ENCODE measurements around the gene LRFN2.

DNA sequence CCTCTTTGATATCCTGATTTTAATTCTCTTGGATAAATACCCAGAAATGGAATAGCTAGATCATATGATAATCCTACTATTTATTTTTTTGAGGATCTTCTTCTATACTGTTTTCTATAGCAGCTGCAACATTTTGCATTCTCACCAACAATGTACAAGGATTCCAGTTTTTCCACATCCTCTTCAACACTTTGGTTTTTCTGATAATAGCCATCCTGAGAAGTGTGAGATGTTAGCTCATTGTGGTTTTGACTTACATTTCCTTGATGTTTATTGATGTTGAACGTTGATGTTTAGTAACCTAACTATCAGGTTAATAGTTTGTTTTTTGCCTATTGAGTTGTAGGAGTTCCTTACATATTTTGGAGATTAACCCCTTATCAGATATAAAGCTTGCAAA, 217.3 kb downstream of the LRFN2 start:
- TF ChIP-seq POLR2A (IDR thresholded peaks at IDR 0.05) (no peak), POLR2AphosphoS5 (IDR thresholded peaks at IDR 0.05) (no peak)
- TF ChIP-seq, protein P1, sequence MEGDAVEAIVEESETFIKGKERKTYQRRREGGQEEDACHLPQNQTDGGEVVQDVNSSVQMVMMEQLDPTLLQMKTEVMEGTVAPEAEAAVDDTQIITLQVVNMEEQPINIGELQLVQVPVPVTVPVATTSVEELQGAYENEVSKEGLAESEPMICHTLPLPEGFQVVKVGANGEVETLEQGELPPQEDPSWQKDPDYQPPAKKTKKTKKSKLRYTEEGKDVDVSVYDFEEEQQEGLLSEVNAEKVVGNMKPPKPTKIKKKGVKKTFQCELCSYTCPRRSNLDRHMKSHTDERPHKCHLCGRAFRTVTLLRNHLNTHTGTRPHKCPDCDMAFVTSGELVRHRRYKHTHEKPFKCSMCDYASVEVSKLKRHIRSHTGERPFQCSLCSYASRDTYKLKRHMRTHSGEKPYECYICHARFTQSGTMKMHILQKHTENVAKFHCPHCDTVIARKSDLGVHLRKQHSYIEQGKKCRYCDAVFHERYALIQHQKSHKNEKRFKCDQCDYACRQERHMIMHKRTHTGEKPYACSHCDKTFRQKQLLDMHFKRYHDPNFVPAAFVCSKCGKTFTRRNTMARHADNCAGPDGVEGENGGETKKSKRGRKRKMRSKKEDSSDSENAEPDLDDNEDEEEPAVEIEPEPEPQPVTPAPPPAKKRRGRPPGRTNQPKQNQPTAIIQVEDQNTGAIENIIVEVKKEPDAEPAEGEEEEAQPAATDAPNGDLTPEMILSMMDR (IDR thresholded peaks at IDR 0.05), result no peak

Measured in breast epithelium (tissue), 3 donors.